Hepatocyte (in vitro differentiated cells): ENCODE results near the gene PTPN3. TPM values are rescaled to one million over a fixed set of nuclear protein-coding genes. Genes with fewer than 3 reads are reported as not detected.

ENCODE experiments used
- DNase-seq: peaks from one replicate; pipeline ENCODE4 v3.0.0-alpha.2; 2016; ENCODE audit warnings: low spot score
- H2AFZ ChIP-seq: fragments of 200-600 bp; sonication (generic); 2 replicates; pipeline ENCODE4 v1.6.0; 2016; ENCODE audit warnings: antibody characterized with exemption, mild to moderate bottlenecking
- H3K27ac ChIP-seq: fragments of 200-600 bp; sonication (generic); 2 replicates; pipeline ENCODE4 v1.5.1; 2016; ENCODE audit warnings: mild to moderate bottlenecking
- H3K27me3 ChIP-seq: fragments of 200-600 bp; sonication (generic); 2 replicates; pipeline ENCODE4 v1.6.1; 2016
- H3K36me3 ChIP-seq: fragments of 200-600 bp; sonication (generic); replicated peaks from 2 replicates; pipeline ENCODE4 v1.5.1; 2016; ENCODE audit warnings: low read depth; ENCODE audit not compliant: insufficient read depth
- H3K4me1 ChIP-seq: fragments of 200-600 bp; sonication (generic); 2 replicates; pipeline ENCODE4 v1.5.1; 2016; ENCODE audit warnings: mild to moderate bottlenecking, moderate library complexity; ENCODE audit not compliant: insufficient read depth
- H3K4me2 ChIP-seq: fragments of 200-600 bp; sonication (generic); 2 replicates; pipeline ENCODE4 v1.6.0; 2016
- H3K4me3 ChIP-seq: fragments of 200-600 bp; sonication (generic); 2 replicates; pipeline ENCODE4 v1.5.1; 2016; ENCODE audit warnings: mild to moderate bottlenecking
- H3K79me2 ChIP-seq: fragments of 200-600 bp; sonication (generic); 2 replicates; pipeline ENCODE4 v1.6.0; 2017; ENCODE audit warnings: mild to moderate bottlenecking
- H3K9me2 ChIP-seq: fragments of 200-600 bp; sonication (generic); replicated peaks from 2 replicates; pipeline ENCODE4 v1.6.0; 2017; ENCODE audit warnings: mild to moderate bottlenecking; ENCODE audit not compliant: insufficient read depth
- H3K9me3 ChIP-seq: fragments of 200-600 bp; sonication (generic); 2 replicates; pipeline ENCODE4 v1.5.1; 2016; ENCODE audit warnings: low read depth, mild to moderate bottlenecking
- H4K20me1 ChIP-seq: fragments of 200-600 bp; sonication (generic); 2 replicates; pipeline ENCODE4 v1.6.0; 2016; ENCODE audit warnings: mild to moderate bottlenecking; ENCODE audit not compliant: insufficient read depth, poor library complexity, severe bottlenecking
- CTCF ChIP-seq: fragments of 200-600 bp; sonication (generic); IDR thresholded peaks from 2 replicates; pipeline ENCODE4 v1.5.1; 2016; ENCODE audit warnings: antibody characterized with exemption, mild to moderate bottlenecking; ENCODE audit not compliant: poor library complexity
- EZH2 ChIP-seq: fragments of 200-600 bp; sonication (generic); IDR thresholded peaks from 2 replicates; pipeline ENCODE4 v1.6.1; 2016; ENCODE audit warnings: antibody characterized with exemption, mild to moderate bottlenecking, borderline replicate concordance
- EZH2phosphoT487 ChIP-seq: fragments of 200-600 bp; sonication (generic); IDR thresholded peaks from one replicate; pipeline ENCODE4 v1.6.1; 2018; ENCODE audit warnings: antibody characterized with exemption, mild to moderate bottlenecking, low read depth, moderate library complexity; ENCODE audit not compliant: unreplicated experiment, severe bottlenecking
- WGBS: methylation state at CpG from one replicate; pipeline ENCODE4 v1.1.6; 2016; ENCODE audit warnings: low lambda C conversion rate; ENCODE audit errors: missing lambda C conversion rate; 5-methylcytosine and 5-hydroxymethylcytosine counted together
- polyA plus RNA-seq: library from polyadenylated mRNA; unstranded; fragments of >200 nt; fragmentation: Nextera tagmentation; extraction: Ambion mirVana; gene quantifications from 2 replicates; pipeline ENCODE4 v1.2.1, GENCODE V29; 2016
- total RNA-seq: library from RNA; depleted of rRNA; stranded (reverse); fragments of >200 nt; gene quantifications from 2 replicates; pipeline ENCODE4 v1.2.3, GENCODE V29; 2014

Gene PTPN3
- total and polyA plus RNA-seq, 2 experiments from 2014 or later: 4.4 to 12.1 TPM

- TF ChIP-seq EZH2phosphoT487 (no peak), CTCF (no peak), EZH2 (no peak)
- Histone ChIP-seq H3K27me3 (no peaks in the 10 kb centered on the region), H3K4me3 (no peak overlapping the region), H3K9me2 (no peaks in the 10 kb centered on the region), H3K27ac (no peak overlapping the region), H3K9me3 (no peaks in the 10 kb centered on the region), H3K4me2 (no peak overlapping the region), H3K79me2 (no peaks in the 10 kb centered on the region), H3K36me3 (no peaks in the 10 kb centered on the region), H4K20me1 (no peaks in the 10 kb centered on the region), H3K4me1 (no peaks in the 10 kb centered on the region), H2AFZ (no peak overlapping the region)
- WGBS: 96% methylated on average over 4 of the region's 4 CpGs
- DNase-seq: no peak
These were observed 119.8 kb downstream of the PTPN3 start for GRCh38 chr9:109378316-109378715.

GRCh38 chr9:109372246-109372645 is 125.9 kb downstream of the PTPN3 start:
- H2AFZ ChIP-seq: no peak overlapping the region
- H3K9me2 ChIP-seq: no peaks in the 10 kb centered on the region
- WGBS: 63% methylated on average over 5 of the region's 5 CpGs
- no peaks in the 10 kb centered on the region for H3K4me1 ChIP-seq
- H3K9me3 ChIP-seq: no peaks in the 10 kb centered on the region
- H3K27ac ChIP-seq: no peak overlapping the region
- TF ChIP-seq EZH2 (no peak), CTCF (no peak), EZH2phosphoT487 (no peak)
- H4K20me1 ChIP-seq: no peaks in the 10 kb centered on the region
- DNase-seq: no peak
- H3K4me3 ChIP-seq: no peak overlapping the region
- no peaks in the 10 kb centered on the region for H3K79me2 ChIP-seq
- no peak overlapping the region for H3K4me2 ChIP-seq
- no peaks in the 10 kb centered on the region for H3K36me3 ChIP-seq
- H3K27me3 ChIP-seq: no peaks in the 10 kb centered on the region

- Histone ChIP-seq H3K79me2 (no peaks in the 10 kb centered on the region), H4K20me1 (no peaks in the 10 kb centered on the region), H3K4me1 (no peaks in the 10 kb centered on the region), H3K27me3 (no peaks in the 10 kb centered on the region), H3K9me2 (no peaks in the 10 kb centered on the region), H3K27ac (no peak overlapping the region), H3K36me3 (no peaks in the 10 kb centered on the region), H3K4me3 (no peak overlapping the region), H3K4me2 (no peak overlapping the region), H3K9me3 (no peaks in the 10 kb centered on the region), H2AFZ (no peak overlapping the region)
- TF ChIP-seq EZH2 (no peak), EZH2phosphoT487 (no peak), CTCF (no peak)
- DNase-seq: no peak
- 100% methylated on average over 1 of the region's 1 CpG for WGBS
These were observed 126.7 kb downstream of the PTPN3 start for GRCh38 chr9:109371374-109371773.

- Histone ChIP-seq H3K9me3 (no peaks in the 10 kb centered on the region), H3K4me3 (no peak overlapping the region), H3K27ac (no peak overlapping the region), H2AFZ (no peak overlapping the region), H3K4me2 (no peak overlapping the region), H3K36me3 (no peaks in the 10 kb centered on the region), H4K20me1 (no peaks in the 10 kb centered on the region), H3K79me2 (no peaks in the 10 kb centered on the region), H3K4me1 (no peaks in the 10 kb centered on the region), H3K9me2 (no peaks in the 10 kb centered on the region), H3K27me3 (no peaks in the 10 kb centered on the region)
- 77% methylated on average over 2 of the region's 2 CpGs for WGBS
- TF ChIP-seq EZH2phosphoT487 (no peak), EZH2 (no peak), CTCF (no peak)
- peak; percentile 22 for DNase-seq
These were observed 128.8 kb downstream of the PTPN3 start for GRCh38 chr9:109369285-109369684.
